ENCODE data around the gene HAPLN1.

GRCh38 chr5:83715236-83716065 is 5.2 kb downstream of the HAPLN1 start:
- TF ChIP-seq POLR2A (IDR thresholded peaks at IDR 0.05), result no peak
- TF ChIP-seq, protein P1, sequence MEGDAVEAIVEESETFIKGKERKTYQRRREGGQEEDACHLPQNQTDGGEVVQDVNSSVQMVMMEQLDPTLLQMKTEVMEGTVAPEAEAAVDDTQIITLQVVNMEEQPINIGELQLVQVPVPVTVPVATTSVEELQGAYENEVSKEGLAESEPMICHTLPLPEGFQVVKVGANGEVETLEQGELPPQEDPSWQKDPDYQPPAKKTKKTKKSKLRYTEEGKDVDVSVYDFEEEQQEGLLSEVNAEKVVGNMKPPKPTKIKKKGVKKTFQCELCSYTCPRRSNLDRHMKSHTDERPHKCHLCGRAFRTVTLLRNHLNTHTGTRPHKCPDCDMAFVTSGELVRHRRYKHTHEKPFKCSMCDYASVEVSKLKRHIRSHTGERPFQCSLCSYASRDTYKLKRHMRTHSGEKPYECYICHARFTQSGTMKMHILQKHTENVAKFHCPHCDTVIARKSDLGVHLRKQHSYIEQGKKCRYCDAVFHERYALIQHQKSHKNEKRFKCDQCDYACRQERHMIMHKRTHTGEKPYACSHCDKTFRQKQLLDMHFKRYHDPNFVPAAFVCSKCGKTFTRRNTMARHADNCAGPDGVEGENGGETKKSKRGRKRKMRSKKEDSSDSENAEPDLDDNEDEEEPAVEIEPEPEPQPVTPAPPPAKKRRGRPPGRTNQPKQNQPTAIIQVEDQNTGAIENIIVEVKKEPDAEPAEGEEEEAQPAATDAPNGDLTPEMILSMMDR (IDR thresholded peaks at IDR 0.05), result no peak
